Fibroblast of gingiva (primary cell): ENCODE results near the gene FAM222A.

Experiments used
- DNase-seq: peaks from one replicate; pipeline ENCODE4 v3.0.0-alpha.2; 2011; ENCODE audit warnings: low read depth

FAM222A gene

GRCh38 chr12:109724321-109724892 lies 10.8 kb downstream of the FAM222A start:
- DNase-seq: no peak

GRCh38 chr12:109725321-109726105 lies 11.9 kb downstream of the FAM222A start:
- DNase-seq: no peak

- no peak for DNase-seq
These were observed 12.5 kb downstream of the FAM222A start for GRCh38 chr12:109726106-109726497.

- DNase-seq: no peak
These were observed 12.9 kb downstream of the FAM222A start for GRCh38 chr12:109726511-109727038.

- DNase-seq: no peak
These were observed 13.6 kb downstream of the FAM222A start for GRCh38 chr12:109727039-109727723.

- DNase-seq: no peak
These were observed 14.4 kb downstream of the FAM222A start for GRCh38 chr12:109727746-109728726.

- no peak for DNase-seq
These were observed 15.3 kb downstream of the FAM222A start for GRCh38 chr12:109728921-109729320.

GRCh38 chr12:109729371-109729781 lies 15.8 kb downstream of the FAM222A start:
- DNase-seq: no peak

GRCh38 chr12:109729801-109730200 lies 16.2 kb downstream of the FAM222A start:
- no peak for DNase-seq

GRCh38 chr12:109730306-109731145 lies 16.9 kb downstream of the FAM222A start:
- no peak for DNase-seq

- no peak for DNase-seq
These were observed 17.7 kb downstream of the FAM222A start for GRCh38 chr12:109731231-109731731.

GRCh38 chr12:109731806-109732205 lies 18.2 kb downstream of the FAM222A start:
- DNase-seq: no peak

- DNase-seq: no peak
These were observed 19.0 kb downstream of the FAM222A start for GRCh38 chr12:109732321-109733305.

GRCh38 chr12:109734219-109735000 lies 20.8 kb downstream of the FAM222A start:
- DNase-seq: no peak

GRCh38 chr12:109735051-109735521 lies 21.5 kb downstream of the FAM222A start:
- DNase-seq: no peak

GRCh38 chr12:109735825-109736551 lies 22.4 kb downstream of the FAM222A start:
- DNase-seq: no peak

GRCh38 chr12:109736552-109737108 lies 23.0 kb downstream of the FAM222A start:
- DNase-seq: peak; percentile 22
